HS-5 (cell line): ENCODE measurements around the gene PDE6A.

ENCODE experiments used
- DNase-seq: peaks from one replicate; pipeline ENCODE4 v3.0.0-alpha.2; 2012; ENCODE audit warnings: low read depth

The PDE6A gene

DNA sequence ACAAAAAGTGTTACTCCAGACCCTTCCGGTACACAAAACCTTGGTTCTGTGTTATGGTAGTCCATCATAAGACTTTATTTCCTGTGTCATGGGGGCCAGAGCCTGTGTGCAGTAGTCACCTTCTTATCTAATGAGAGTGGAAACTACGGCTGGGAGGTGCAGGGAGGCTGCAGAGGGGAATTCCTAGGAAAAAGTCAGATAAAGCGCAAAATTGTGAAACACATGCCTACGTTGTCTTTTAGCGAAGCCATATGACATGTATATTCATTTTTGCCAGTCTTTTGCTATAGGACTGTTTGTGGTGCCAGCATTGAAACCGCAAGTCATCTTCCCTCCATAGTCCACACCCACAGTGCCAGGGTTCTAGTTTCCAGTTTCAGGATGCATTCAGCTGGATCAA lies 133.7 kb downstream of the PDE6A start:
- no peak for DNase-seq

DNA sequence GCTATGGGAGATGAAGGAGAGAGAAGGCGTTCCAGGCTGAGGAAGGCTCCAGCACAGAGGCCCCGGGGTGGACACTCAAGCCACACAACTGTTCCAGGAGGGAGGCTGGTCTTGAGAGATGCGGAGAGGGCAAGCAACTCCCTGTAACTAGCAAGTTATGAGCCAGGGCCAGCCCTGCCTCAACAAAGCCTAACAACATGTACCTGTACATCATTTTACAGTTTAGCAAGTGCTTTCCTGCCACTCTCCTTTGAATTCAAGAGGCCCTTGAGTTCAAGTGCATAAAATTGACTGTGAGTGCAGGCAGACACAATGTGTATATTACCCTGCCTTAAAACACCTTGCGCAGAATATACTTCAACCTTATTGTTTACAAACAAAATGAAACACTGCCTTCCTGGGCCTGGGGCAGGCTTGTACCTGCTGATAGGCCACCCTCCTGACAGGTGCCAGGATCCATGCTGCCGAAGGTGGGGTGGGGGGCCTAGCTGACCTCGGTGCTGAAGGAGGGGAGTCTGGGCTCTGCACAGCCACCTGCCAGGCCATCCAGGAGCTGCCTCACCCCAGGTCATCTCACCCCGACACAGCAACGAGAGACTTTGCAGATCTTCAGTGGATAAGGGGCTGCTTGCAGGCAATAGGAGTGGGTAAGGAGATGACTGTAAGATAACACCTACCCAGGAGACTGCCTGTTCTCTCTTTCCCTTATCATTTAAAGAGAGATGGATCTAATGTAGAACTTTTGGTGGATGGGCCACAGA lies 134.5 kb downstream of the PDE6A start:
- no peak for DNase-seq

DNA sequence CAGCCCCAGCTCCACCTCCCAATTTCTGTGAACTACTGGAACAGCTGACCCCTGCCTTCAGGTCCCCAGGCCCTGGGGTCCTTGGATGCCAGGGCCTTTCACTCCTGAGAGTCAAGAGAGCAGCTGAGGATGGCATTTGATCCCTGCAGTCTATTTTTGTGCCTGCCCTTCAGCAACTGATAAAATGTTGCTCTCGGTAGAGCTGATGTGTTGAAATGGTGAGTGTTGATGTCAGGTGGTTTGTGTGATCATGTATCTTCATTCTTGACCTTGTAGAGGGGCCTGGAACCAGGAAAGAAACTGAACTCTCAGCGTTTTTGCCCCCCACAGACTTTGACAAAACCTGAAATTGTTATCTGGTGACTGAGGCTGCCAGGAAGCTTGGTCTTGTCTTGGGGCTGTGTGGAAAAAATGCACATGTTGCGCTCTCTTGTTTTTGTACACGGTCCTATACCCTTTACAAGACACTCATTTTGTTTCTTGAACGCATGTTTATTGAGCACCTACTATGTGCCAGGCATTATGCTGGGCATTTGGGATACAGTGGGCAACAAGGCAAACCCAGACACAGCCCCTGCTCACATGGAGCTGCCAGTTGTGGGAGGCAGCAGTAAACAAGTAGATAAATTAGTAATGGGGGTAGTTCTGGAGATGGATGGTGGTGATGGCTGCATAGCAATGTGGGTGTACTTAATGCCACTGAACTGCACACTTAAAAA lies 136.2 kb downstream of the PDE6A start:
- DNase-seq, result no peak
